Trophoblast cell (in vitro differentiated cells and primary cell): Measurements from ENCODE around the gene FCHSD2.

Experiments
- DNase-seq, 2 donors: peaks; one replicate each; pipeline ENCODE4 v3.0.0-alpha.2; 2016
- H2AFZ ChIP-seq: 2 replicates; pipeline ENCODE4 v1.6.1; 2013; ENCODE audit warnings: low read length, moderate library complexity, mild to moderate bottlenecking; ENCODE audit not compliant: insufficient read depth, poor library complexity
- H2AK5ac ChIP-seq: 2 replicates; pipeline ENCODE4 v1.6.1; 2013; ENCODE audit warnings: mild to moderate bottlenecking, low read length
- H2BK120ac ChIP-seq: 2 replicates; pipeline ENCODE4 v1.6.1; 2013; ENCODE audit warnings: low read length, mild to moderate bottlenecking, moderate library complexity; ENCODE audit not compliant: insufficient read depth, poor library complexity
- H2BK12ac ChIP-seq: 2 replicates; pipeline ENCODE4 v1.6.1; 2013; ENCODE audit warnings: mild to moderate bottlenecking, low read length, moderate library complexity
- H2BK5ac ChIP-seq: 2 replicates; pipeline ENCODE4 v1.6.1; 2013; ENCODE audit warnings: low read length, low read depth, moderate library complexity, mild to moderate bottlenecking; ENCODE audit not compliant: poor library complexity
- H3K14ac ChIP-seq: 2 replicates; pipeline ENCODE4 v1.6.1; 2013; ENCODE audit warnings: mild to moderate bottlenecking, low read length
- H3K18ac ChIP-seq: 2 replicates; pipeline ENCODE4 v1.6.1; 2013; ENCODE audit warnings: mild to moderate bottlenecking, low read length
- H3K23ac ChIP-seq: 2 replicates; pipeline ENCODE4 v1.6.1; 2013; ENCODE audit warnings: low read length
- H3K27ac ChIP-seq: 2 replicates; pipeline ENCODE4 v1.5.1; 2013; ENCODE audit warnings: low read depth, mild to moderate bottlenecking, inconsistent platforms, low read length, moderate library complexity
- H3K27me3 ChIP-seq: 2 replicates; pipeline ENCODE4 v1.6.1; 2013; ENCODE audit warnings: inconsistent platforms, mild to moderate bottlenecking, low read length, moderate library complexity; ENCODE audit not compliant: insufficient read depth
- H3K36me3 ChIP-seq, 2 experiments: 1 replicate in 1 of 2; 2 replicates in 1 of 2; pipeline ENCODE4 v1.6.1; 2013; ENCODE audit warnings: low read length in 2 of 2, mild to moderate bottlenecking in 2 of 2, moderate library complexity in 1 of 2; ENCODE audit not compliant: insufficient read depth in 2 of 2, control insufficient read depth in 1 of 2
- H3K4ac ChIP-seq: 2 replicates; pipeline ENCODE4 v1.6.1; 2013; ENCODE audit warnings: low read depth, mild to moderate bottlenecking, low read length, moderate library complexity
- H3K4me1 ChIP-seq, 2 experiments: 1 replicate in 1 of 2; 2 replicates in 1 of 2; pipeline ENCODE4 v1.6.1; 2013; ENCODE audit warnings: low read length in 2 of 2, mild to moderate bottlenecking in 2 of 2, moderate library complexity in 1 of 2; ENCODE audit not compliant: insufficient read depth in 2 of 2, control insufficient read depth in 1 of 2
- H3K4me2 ChIP-seq: 2 replicates; pipeline ENCODE4 v1.6.1; 2013; ENCODE audit warnings: inconsistent platforms, mild to moderate bottlenecking, low read length, moderate library complexity
- H3K4me3 ChIP-seq: 2 replicates; pipeline ENCODE4 v1.5.1; 2013; ENCODE audit warnings: mild to moderate bottlenecking, low read depth, low read length, inconsistent platforms
- H3K79me1 ChIP-seq: one replicate; pipeline ENCODE4 v1.6.1; 2013; ENCODE audit warnings: low read length
- H3K79me2 ChIP-seq: 2 replicates; pipeline ENCODE4 v1.6.1; 2013; ENCODE audit warnings: low read length, mild to moderate bottlenecking; ENCODE audit not compliant: control insufficient read depth, insufficient read depth, poor library complexity
- H3K9ac ChIP-seq: 2 replicates; pipeline ENCODE4 v1.6.1; 2013; ENCODE audit warnings: mild to moderate bottlenecking, low read length
- H3K9me3 ChIP-seq: 2 replicates; pipeline ENCODE4 v1.6.1; 2013; ENCODE audit warnings: low read depth, mild to moderate bottlenecking, control low read depth, inconsistent platforms, low read length; ENCODE audit not compliant: insufficient read depth
- H4K12ac ChIP-seq: 2 replicates; pipeline ENCODE4 v1.6.1; 2013; ENCODE audit warnings: low read depth, mild to moderate bottlenecking, low read length, moderate library complexity
- H4K8ac ChIP-seq: 2 replicates; pipeline ENCODE4 v1.6.1; 2013; ENCODE audit warnings: low read depth, mild to moderate bottlenecking, low read length, moderate library complexity
- H4K91ac ChIP-seq: one replicate; pipeline ENCODE4 v1.6.1; 2013; ENCODE audit warnings: low read depth, mild to moderate bottlenecking, low read length, moderate library complexity
- WGBS: extraction: QIAGEN DNeasy Blood & Tissue Kit; methylation state at CpG from one replicate; pipeline ENCODE4 v1.1.7; 2013; ENCODE audit warnings: missing lambda C conversion rate; ENCODE audit not compliant: insufficient read length, insufficient coverage; ENCODE audit errors: extremely low coverage; 5-methylcytosine and 5-hydroxymethylcytosine counted together

The FCHSD2 gene

GRCh38 chr11:73106347-73106746, 35.8 kb downstream of the FCHSD2 start:
- no peaks in the 10 kb centered on the region for H3K4me1 ChIP-seq
- H2AFZ ChIP-seq = no peak overlapping the region
- H2AK5ac ChIP-seq = no peak overlapping the region
- no peaks in the 10 kb centered on the region for H3K79me1 ChIP-seq
- no peak overlapping the region for H3K23ac ChIP-seq
- H3K79me2 ChIP-seq = no peaks in the 10 kb centered on the region
- H3K27ac ChIP-seq = no peak overlapping the region
- no CpG with 5 or more reads among the region's 1 CpG for WGBS
- H3K9ac ChIP-seq = no peak overlapping the region
- no peak overlapping the region for H2BK5ac ChIP-seq
- no peaks in the 10 kb centered on the region for H3K27me3 ChIP-seq
- H4K12ac ChIP-seq = no peak overlapping the region
- H4K91ac ChIP-seq = no peak overlapping the region
- no peak overlapping the region for H3K14ac ChIP-seq
- H3K18ac ChIP-seq = no peak overlapping the region
- no peaks in the 10 kb centered on the region for H3K9me3 ChIP-seq
- H3K36me3 ChIP-seq = no peaks in the 10 kb centered on the region
- no peak overlapping the region for H4K8ac ChIP-seq
- DNase-seq = no peak
- no peak overlapping the region for H3K4me3 ChIP-seq
- no peak overlapping the region for H2BK12ac ChIP-seq
- H2BK120ac ChIP-seq = no peak overlapping the region
- H3K4me2 ChIP-seq = no peak overlapping the region
- H3K4ac ChIP-seq = no peak overlapping the region

DNA sequence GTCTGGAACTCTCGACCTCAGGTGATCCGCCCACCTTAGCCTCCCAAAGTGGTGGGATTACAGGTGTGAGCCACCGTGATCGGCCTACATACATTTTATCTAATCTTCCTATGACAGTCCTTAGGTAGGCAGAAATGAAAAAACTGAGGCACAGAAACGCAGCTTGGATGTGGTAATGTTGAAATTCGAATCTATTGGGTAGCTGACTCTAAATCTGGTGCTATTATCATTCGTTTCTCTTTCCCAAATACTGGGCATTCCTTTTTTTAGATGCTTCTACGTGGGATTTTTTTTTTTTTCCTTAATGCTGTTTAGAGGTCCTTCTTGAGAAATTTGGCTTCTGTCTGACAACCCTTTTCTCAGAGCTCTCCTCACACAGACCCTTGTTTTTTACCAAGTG, 41.5 kb downstream of the FCHSD2 start:
- no peak overlapping the region for H3K23ac ChIP-seq
- DNase-seq = no peak
- no peak overlapping the region for H3K4ac ChIP-seq
- H3K18ac ChIP-seq = no peak overlapping the region
- no peak overlapping the region for H4K12ac ChIP-seq
- H2BK120ac ChIP-seq = no peak overlapping the region
- H3K9ac ChIP-seq = no peak overlapping the region
- no peak overlapping the region for H2AK5ac ChIP-seq
- no peak overlapping the region for H4K8ac ChIP-seq
- H3K27ac ChIP-seq = no peak overlapping the region
- H2AFZ ChIP-seq = no peak overlapping the region
- H4K91ac ChIP-seq = no peak overlapping the region
- no peak overlapping the region for H3K14ac ChIP-seq
- no peaks in the 10 kb centered on the region for H3K36me3 ChIP-seq
- no peaks in the 10 kb centered on the region for H3K79me1 ChIP-seq
- H3K27me3 ChIP-seq = no peaks in the 10 kb centered on the region
- no peak overlapping the region for H3K4me2 ChIP-seq
- H3K4me3 ChIP-seq = no peak overlapping the region
- no peak overlapping the region for H2BK12ac ChIP-seq
- no peak overlapping the region for H2BK5ac ChIP-seq
- H3K4me1 ChIP-seq = no peaks in the 10 kb centered on the region
- WGBS = no CpG with 5 or more reads among the region's 8 CpGs
- no peaks in the 10 kb centered on the region for H3K9me3 ChIP-seq
- no peaks in the 10 kb centered on the region for H3K79me2 ChIP-seq

GRCh38 chr11:73099512-73100266, 42.4 kb downstream of the FCHSD2 start:
- no peak overlapping the region for H4K12ac ChIP-seq
- H3K79me1 ChIP-seq = no peaks in the 10 kb centered on the region
- no peak overlapping the region for H3K18ac ChIP-seq
- no peaks in the 10 kb centered on the region for H3K79me2 ChIP-seq
- no peak overlapping the region for H4K8ac ChIP-seq
- no peaks in the 10 kb centered on the region for H3K9me3 ChIP-seq
- H3K27ac ChIP-seq = no peak overlapping the region
- H3K36me3 ChIP-seq = no peaks in the 10 kb centered on the region
- H3K4me2 ChIP-seq = no peak overlapping the region
- H3K27me3 ChIP-seq = no peaks in the 10 kb centered on the region
- no peak overlapping the region for H3K4me3 ChIP-seq
- no peak overlapping the region for H3K9ac ChIP-seq
- no peak overlapping the region for H4K91ac ChIP-seq
- DNase-seq = no peak
- H3K4me1 ChIP-seq = no peaks in the 10 kb centered on the region
- H3K23ac ChIP-seq = no peak overlapping the region
- no peak overlapping the region for H3K4ac ChIP-seq
- H2BK120ac ChIP-seq = no peak overlapping the region
- H2BK12ac ChIP-seq = no peak overlapping the region
- no peak overlapping the region for H3K14ac ChIP-seq
- no CpG with 5 or more reads among the region's 25 CpGs for WGBS
- H2AFZ ChIP-seq = no peak overlapping the region
- H2BK5ac ChIP-seq = no peak overlapping the region
- H2AK5ac ChIP-seq = no peak overlapping the region

- no peaks in the 10 kb centered on the region for H3K9me3 ChIP-seq
- H3K79me2 ChIP-seq = no peaks in the 10 kb centered on the region
These were observed 46.5 kb downstream of the FCHSD2 start for GRCh38 chr11:73095613-73096012.

More at GRCh38 chr11:73095613-73096012, 46.5 kb downstream of the FCHSD2 start:
- H2BK120ac ChIP-seq = no peak overlapping the region
- H3K4ac ChIP-seq = no peak overlapping the region
- H4K8ac ChIP-seq = no peak overlapping the region
- H3K14ac ChIP-seq = no peak overlapping the region
- no peak overlapping the region for H4K91ac ChIP-seq
- no peak overlapping the region for H2AFZ ChIP-seq
- H3K23ac ChIP-seq = no peak overlapping the region
- DNase-seq = no peak
- WGBS = no CpG with 5 or more reads among the region's 2 CpGs
- H3K36me3 ChIP-seq = no peaks in the 10 kb centered on the region
- H3K4me1 ChIP-seq = no peaks in the 10 kb centered on the region
- H3K27ac ChIP-seq = no peak overlapping the region
- no peaks in the 10 kb centered on the region for H3K79me1 ChIP-seq
- no peak overlapping the region for H3K18ac ChIP-seq
- no peak overlapping the region for H2AK5ac ChIP-seq
- no peak overlapping the region for H4K12ac ChIP-seq
- H2BK12ac ChIP-seq = no peak overlapping the region
- H2BK5ac ChIP-seq = no peak overlapping the region
- no peaks in the 10 kb centered on the region for H3K27me3 ChIP-seq
- H3K4me3 ChIP-seq = no peak overlapping the region
- H3K4me2 ChIP-seq = no peak overlapping the region
- no peak overlapping the region for H3K9ac ChIP-seq
